B cell (primary cell): Measurements from ENCODE around the gene ZNF516. TPM values are rescaled to one million over a fixed set of nuclear protein-coding genes. Genes with fewer than 3 reads are reported as not detected.

Experiments
- ATAC-seq: fragments of 200-7000 bp; cut with Tn5 transposase; one replicate; pipeline ENCODE4 v1.10.0; 2021; ENCODE audit warnings: low read depth, mild to moderate bottlenecking, moderate number of reproducible peaks, moderate library complexity
- CTCF ChIA-PET: fragments of 350-600 bp; sonication (Branson Sonifier 250); formaldehyde crosslinking; loops from one replicate; lab custom pipeline; 2021; ENCODE audit warnings: antibody characterized with exemption, inconsistent platforms; lab: Charles Lee
- POLR2A ChIA-PET: fragments of 350-600 bp; sonication (Branson Sonifier 250); formaldehyde crosslinking; loops from one replicate; lab custom pipeline; 2021; ENCODE audit warnings: antibody characterized with exemption; lab: Charles Lee
- DNase-seq: peaks from one replicate; pipeline ENCODE4 v3.0.0; 2013
- H2AFZ ChIP-seq: 2 replicates; pipeline ENCODE4 v1.6.1; 2012; ENCODE audit warnings: mild to moderate bottlenecking, low read depth, low read length; ENCODE audit not compliant: insufficient read depth, poor library complexity, severe bottlenecking
- H3K27ac ChIP-seq, 2 donors: 1 replicate in 1 of 2; 2 replicates in 1 of 2; pipeline ENCODE4 v1.5.1; 2012 to 2013; ENCODE audit warnings: low read length in 2 of 2, mild to moderate bottlenecking in 2 of 2, moderate library complexity in 1 of 2
- H3K27me3 ChIP-seq, 4 experiments: fragments of 200-600 bp in 1 of 4; sonication (generic) in 1 of 4; replicated peaks in 1 of 4; 1 replicate in 2 of 4; 2 replicates in 2 of 4; pipeline versions ENCODE4 v1.6.1 to v1.7.0; 2013 to 2016; ENCODE audit warnings: low read length in 3 of 4, mild to moderate bottlenecking in 2 of 4, mixed read lengths in 1 of 4, moderate library complexity in 1 of 4; ENCODE audit not compliant: insufficient read depth in 4 of 4, control insufficient read depth in 3 of 4; ENCODE audit errors: control extremely low read depth in 1 of 4
- H3K36me3 ChIP-seq, 2 experiments: replicated peaks in 1 of 2; 1 replicate in 1 of 2; 2 replicates in 1 of 2; pipeline versions ENCODE4 v1.6.1 to v1.7.1; 2013; ENCODE audit warnings: low read length in 1 of 2; ENCODE audit not compliant: insufficient read depth in 2 of 2, control insufficient read depth in 1 of 2; ENCODE audit errors: control extremely low read depth in 1 of 2, extremely low read depth in 1 of 2
- H3K4me1 ChIP-seq, 2 donors: fragments of 200-600 bp in 1 of 2; sonication (generic) in 1 of 2; 1 replicate in 1 of 2; 2 replicates in 1 of 2; pipeline versions ENCODE4 v1.5.1 to v1.6.1; 2013 to 2017; ENCODE audit warnings: low read length in 2 of 2; ENCODE audit not compliant: control insufficient read depth in 2 of 2, insufficient read depth in 2 of 2
- H3K4me2 ChIP-seq: replicated peaks from 2 replicates; pipeline ENCODE3; 2012; ENCODE audit warnings: mild to moderate bottlenecking, low read depth, low read length; ENCODE audit not compliant: poor library complexity, severe bottlenecking
- H3K4me3 ChIP-seq, 5 experiments: fragments of 200-600 bp in 1 of 5; sonication (generic) in 1 of 5; 1 replicate in 3 of 5; 2 replicates in 2 of 5; pipeline versions ENCODE4 v1.5.1 to v1.7.0; 2011 to 2016; ENCODE audit warnings: low read length in 4 of 5, mild to moderate bottlenecking in 4 of 5, low read depth in 2 of 5, control low read depth in 1 of 5, moderate library complexity in 1 of 5; ENCODE audit not compliant: insufficient read depth in 1 of 5; ENCODE audit errors: control extremely low read depth in 1 of 5, extremely low read depth in 1 of 5
- H3K79me2 ChIP-seq: fragments of 200-600 bp; sonication (generic); one replicate; pipeline ENCODE4 v1.6.0; 2016; ENCODE audit warnings: low read length; ENCODE audit not compliant: control insufficient read depth, insufficient read depth
- H3K9ac ChIP-seq: fragments of 200-600 bp; sonication (generic); 2 replicates; pipeline ENCODE4 v1.6.1; 2017; ENCODE audit warnings: mild to moderate bottlenecking, low read length, moderate library complexity
- H3K9me3 ChIP-seq, 3 donors: one replicate each; pipeline versions ENCODE4 v1.6.1 to v1.7.1; 2013; ENCODE audit warnings: low read length in 2 of 3; ENCODE audit not compliant: control insufficient read depth in 2 of 3, insufficient read depth in 1 of 3; ENCODE audit errors: control extremely low read depth in 1 of 3
- H4K20me1 ChIP-seq: 2 replicates; pipeline ENCODE4 v1.6.0; 2012; ENCODE audit warnings: mild to moderate bottlenecking, low read length; ENCODE audit not compliant: insufficient read depth, control insufficient read depth, poor library complexity, severe bottlenecking
- H3K27ac Mint-ChIP-seq: one replicate; pipeline ENCODE4 v1.8.0; 2021; ENCODE audit warnings: mixed read lengths
- H3K27me3 Mint-ChIP-seq: one replicate; pipeline ENCODE4 v1.8.0; 2021; ENCODE audit warnings: mixed read lengths
- H3K4me1 Mint-ChIP-seq: one replicate; pipeline ENCODE4 v1.8.0; 2021; ENCODE audit warnings: mixed read lengths
- H3K4me3 Mint-ChIP-seq: one replicate; pipeline ENCODE4 v1.8.0; 2021; ENCODE audit warnings: mixed read lengths
- H3K9me3 Mint-ChIP-seq: one replicate; pipeline ENCODE4 v1.8.0; 2022; ENCODE audit warnings: mixed read lengths; ENCODE audit not compliant: insufficient read depth
- CTCF ChIP-seq: fragments of 200-600 bp; IDR thresholded peaks from one replicate; pipeline ENCODE4 v1.8.0; 2022; ENCODE audit warnings: antibody characterized with exemption, mild to moderate bottlenecking
- EZH2 ChIP-seq: IDR thresholded peaks from 2 replicates; pipeline ENCODE4 v1.6.1; 2012; ENCODE audit warnings: borderline replicate concordance, low read depth, mild to moderate bottlenecking, moderate library complexity, low read length; ENCODE audit not compliant: insufficient read depth, poor library complexity, severe bottlenecking
- WGBS: methylation state at CpG from one replicate; pipeline ENCODE4 v1.1.5; 2013; ENCODE audit warnings: missing lambda C conversion rate; ENCODE audit not compliant: insufficient coverage; 5-methylcytosine and 5-hydroxymethylcytosine counted together
- intact Hi-C: fragments of 100-400 bp; cut with micrococcal nuclease; formaldehyde crosslinking; loops from one replicate; pipeline ENCODE4 v1.10.0; 2022
- polyA plus RNA-seq: library from polyadenylated mRNA; depleted of rRNA; stranded (reverse); fragments of >200 nt; gene quantifications from 2 replicates; pipeline ENCODE4 v1.2.3, GENCODE V29; 2012
- total RNA-seq, 2 donors: library from RNA; stranded (reverse); fragments of 120-200 nt in 1 of 2; gene quantifications; 1 replicate in 1 of 2; 2 replicates in 1 of 2; pipeline versions ENCODE4 v1.2.3 to v1.2.4, GENCODE V29; 2013 to 2022

ZNF516 gene
- total and polyA plus RNA-seq, 2 donors (not counting 1 experiment from before 2014, with no cell fraction given): 6.7 to 27.1 TPM

DNA sequence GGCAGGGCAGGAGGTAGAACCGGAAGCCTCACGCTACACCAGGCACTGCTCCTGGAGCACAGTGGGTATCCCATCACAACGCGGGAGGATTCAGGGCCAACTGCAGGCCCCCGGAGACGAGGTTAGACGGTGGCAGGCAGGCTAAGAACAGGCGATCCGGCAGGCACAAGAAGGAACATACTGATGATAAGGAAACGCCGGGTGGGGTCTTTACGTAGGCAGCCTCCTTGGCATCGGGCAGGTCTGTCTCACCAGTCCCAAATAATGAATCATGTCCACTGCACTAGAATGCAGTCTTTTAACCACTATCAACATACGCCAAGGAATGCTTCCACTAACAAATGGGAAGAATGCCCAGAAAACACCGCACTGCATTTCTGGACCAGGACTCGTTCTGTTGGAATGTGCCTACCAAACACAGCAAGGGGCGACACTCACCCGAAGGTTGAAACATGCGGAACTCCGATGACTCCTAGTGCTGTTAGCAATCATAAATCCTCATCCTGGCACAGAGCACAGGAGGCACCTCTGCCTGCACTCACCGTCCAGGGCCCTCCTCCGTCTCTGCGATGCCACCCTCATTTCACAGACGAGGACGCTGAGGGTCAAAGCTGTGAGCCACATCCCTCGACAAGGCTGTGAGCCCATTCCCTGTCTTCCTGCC, 35.2 kb downstream of the ZNF516 start:
- no peak for TF ChIP-seq CTCF
- no peak for TF ChIP-seq EZH2
- Histone ChIP-seq H3K4me3 (no peak overlapping the region), H3K27ac (no peak overlapping the region), H3K9me3 (no peaks in the 10 kb centered on the region), H3K79me2 (peaks cover 65% of the 10 kb centered on the region), H3K27me3 (no peaks in the 10 kb centered on the region), H4K20me1 (peaks cover 68% of the 10 kb centered on the region), H3K36me3 (peaks cover 0 to 6% of the 10 kb centered on the region in 2 experiments), H3K9ac (no peak overlapping the region), H3K4me2 (no peak overlapping the region), H2AFZ (no peak overlapping the region), H3K4me1 (no peaks in the 10 kb centered on the region)
- POLR2A ChIA-PET: no interaction called here
- WGBS: 97% methylated on average over 26 of the region's 26 CpGs
- Mint-ChIP-seq H3K4me1 (peaks cover 14% of the 10 kb centered on the region), H3K9me3 (no peaks in the 10 kb centered on the region), H3K27ac (no peak overlapping the region), H3K4me3 (no peak overlapping the region), H3K27me3 (no peaks in the 10 kb centered on the region)
- CTCF ChIA-PET: interaction anchor here (0.8 to 1.1 kb wide), 2 partner anchors 12 to 61 kb away, joined by 3 read pairs; no protein-coding TSS in a partner anchor
- no peak for ATAC-seq
- intact Hi-C loops: no loop called here
- no peak for DNase-seq

DNA sequence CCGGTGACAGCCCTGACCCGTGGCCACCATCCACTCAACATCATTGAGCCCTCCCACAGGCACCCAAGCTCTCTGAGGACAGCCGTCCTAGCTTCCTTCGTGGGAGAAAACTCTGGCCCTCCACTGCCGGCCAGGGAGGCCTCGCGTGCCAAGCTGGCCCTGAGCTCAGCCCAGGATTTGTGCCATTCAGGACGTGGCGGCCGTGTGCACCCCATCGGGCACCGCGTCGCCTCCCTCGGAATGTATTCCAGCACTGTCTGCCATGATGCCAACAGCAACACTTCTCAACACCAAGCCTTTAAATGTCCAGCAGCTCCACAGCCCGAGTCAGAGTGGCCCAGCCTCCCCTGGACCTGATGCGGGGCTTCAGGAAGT, 35.7 kb downstream of the ZNF516 start:
- ChIA-PET POLR2A (no interaction called here), CTCF (interaction anchor here (0.8 kb wide), 1 partner anchor 61 kb away, joined by 3 read pairs; no protein-coding TSS in a partner anchor)
- H3K4me3 ChIP-seq: no peak overlapping the region
- no peaks in the 10 kb centered on the region for H3K27me3 Mint-ChIP-seq
- H3K9me3 ChIP-seq: no peaks in the 10 kb centered on the region
- H3K4me1 ChIP-seq: no peaks in the 10 kb centered on the region
- H4K20me1 ChIP-seq: peaks cover 68% of the 10 kb centered on the region
- H2AFZ ChIP-seq: no peak overlapping the region
- H3K9me3 Mint-ChIP-seq: no peaks in the 10 kb centered on the region
- no peak overlapping the region for H3K9ac ChIP-seq
- ATAC-seq (no peak), DNase-seq (no peak)
- peaks cover 15% of the 10 kb centered on the region for H3K4me1 Mint-ChIP-seq
- no peak overlapping the region for H3K27ac ChIP-seq
- H3K4me3 Mint-ChIP-seq: no peak overlapping the region
- peaks cover 68% of the 10 kb centered on the region for H3K79me2 ChIP-seq
- H3K27me3 ChIP-seq: no peaks in the 10 kb centered on the region
- no peak overlapping the region for H3K4me2 ChIP-seq
- intact Hi-C loops: no loop called here
- WGBS: 97% methylated on average over 17 of the region's 17 CpGs
- H3K36me3 ChIP-seq: peaks cover 0 to 6% of the 10 kb centered on the region in 2 experiments
- no peak for TF ChIP-seq EZH2
- no peak for TF ChIP-seq CTCF
- no peak overlapping the region for H3K27ac Mint-ChIP-seq
